ENCODE measurements around the gene ST6GALNAC5.
A peak's percentile ranks its signal among the peaks of the same experiment; 100 is the strongest.
"Not testable (repeated sequence)": the region's sequence is repeated elsewhere in the genome, so short reads cannot be mapped to it uniquely, and the experiment has no call there.

Gene ST6GALNAC5

DNA sequence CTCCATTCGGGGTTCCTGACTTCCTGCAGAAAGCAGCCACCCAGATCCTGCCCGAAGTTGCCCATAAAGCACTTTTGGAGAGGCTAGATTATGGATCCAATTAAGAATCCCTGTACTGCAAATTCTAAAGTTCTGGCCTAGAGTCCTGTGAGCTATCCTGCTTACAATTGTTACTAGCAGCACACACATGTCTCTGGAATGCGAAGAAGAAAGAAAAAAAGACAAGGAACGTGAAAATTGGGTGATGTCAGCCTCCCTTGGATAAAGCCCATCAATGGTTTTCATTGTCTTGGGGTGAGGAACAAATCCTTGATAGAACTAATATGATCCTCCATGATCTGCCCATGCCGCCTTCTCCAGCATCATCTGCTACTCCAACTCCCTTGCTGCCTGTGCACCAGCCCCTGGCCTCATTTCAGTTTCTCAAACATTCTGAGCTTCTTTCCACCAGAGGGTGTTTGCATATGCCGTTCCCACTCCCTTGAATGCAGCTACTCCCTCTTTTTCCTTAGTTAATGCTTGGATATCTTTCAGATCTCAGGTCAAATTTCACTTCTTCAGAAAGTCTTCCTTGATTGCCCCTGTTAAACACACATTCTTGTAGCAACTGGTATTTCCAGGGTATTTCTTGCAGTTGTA lies 94.0 kb downstream of the ST6GALNAC5 start:
- no peak for DNase-seq (ENCODE audit: low read depth, low spot score)
- Histone ChIP-seq H3K4me1 (ENCODE audit: insufficient read depth, insufficient read length) (no peaks in the 10 kb centered on the region), H3K27me3 (ENCODE audit: insufficient read depth, insufficient read length) (no peaks in the 10 kb centered on the region), H3K9me3 (ENCODE audit: insufficient read depth, low read length) (no peaks in the 10 kb centered on the region), H3K36me3 (ENCODE audit: insufficient read depth, insufficient read length, low read length) (no peaks in the 10 kb centered on the region), H3K9ac (ENCODE audit: insufficient read length, low read depth) (no peak overlapping the region), H3K4me3 (ENCODE audit: insufficient read length, low read depth) (no peak overlapping the region)
- TF ChIP-seq ZNF274 (IDR thresholded peaks at IDR 0.05; ENCODE audit: low read depth, low read length), result no peak
- no peak for TF ChIP-seq YY1 (IDR thresholded peaks at IDR 0.05; ENCODE audit: insufficient read depth, insufficient read length)
- TF ChIP-seq SUZ12 (IDR thresholded peaks at IDR 0.05; ENCODE audit: extremely low read depth, insufficient read depth, insufficient read length), result no peak

DNA sequence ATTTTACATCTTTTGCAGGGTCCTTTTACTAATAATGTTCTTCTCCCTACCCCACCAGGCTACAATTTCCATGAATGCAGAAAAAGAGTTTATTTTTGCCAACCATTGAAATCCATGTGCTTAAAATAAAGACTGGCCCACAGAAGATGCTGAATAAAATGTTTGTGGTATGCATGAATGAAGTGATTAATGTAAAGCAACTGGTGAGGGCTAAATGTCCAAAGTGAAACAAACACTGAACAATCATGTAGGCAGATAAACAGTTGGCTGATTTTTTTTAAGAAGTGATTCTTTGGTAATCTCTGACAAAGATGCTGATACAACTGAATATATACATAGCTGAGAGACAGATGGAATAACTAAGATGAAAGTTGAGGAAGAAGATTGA lies 94.5 kb downstream of the ST6GALNAC5 start:
- H3K4me1 ChIP-seq (ENCODE audit: insufficient read depth, insufficient read length), result no peaks in the 10 kb centered on the region
- TF ChIP-seq YY1 (IDR thresholded peaks at IDR 0.05; ENCODE audit: insufficient read depth, insufficient read length), result no peak
- no peak for TF ChIP-seq SUZ12 (IDR thresholded peaks at IDR 0.05; ENCODE audit: extremely low read depth, insufficient read depth, insufficient read length)
- TF ChIP-seq ZNF274 (IDR thresholded peaks at IDR 0.05; ENCODE audit: low read depth, low read length), result no peak
- H3K36me3 ChIP-seq (ENCODE audit: insufficient read depth, insufficient read length, low read length), result no peaks in the 10 kb centered on the region
- no peak overlapping the region for H3K4me3 ChIP-seq (ENCODE audit: insufficient read length, low read depth)
- no peak for DNase-seq (ENCODE audit: low read depth, low spot score)
- no peaks in the 10 kb centered on the region for H3K9me3 ChIP-seq (ENCODE audit: insufficient read depth, low read length)
- H3K9ac ChIP-seq (ENCODE audit: insufficient read length, low read depth), result no peak overlapping the region
- no peaks in the 10 kb centered on the region for H3K27me3 ChIP-seq (ENCODE audit: insufficient read depth, insufficient read length)

DNA sequence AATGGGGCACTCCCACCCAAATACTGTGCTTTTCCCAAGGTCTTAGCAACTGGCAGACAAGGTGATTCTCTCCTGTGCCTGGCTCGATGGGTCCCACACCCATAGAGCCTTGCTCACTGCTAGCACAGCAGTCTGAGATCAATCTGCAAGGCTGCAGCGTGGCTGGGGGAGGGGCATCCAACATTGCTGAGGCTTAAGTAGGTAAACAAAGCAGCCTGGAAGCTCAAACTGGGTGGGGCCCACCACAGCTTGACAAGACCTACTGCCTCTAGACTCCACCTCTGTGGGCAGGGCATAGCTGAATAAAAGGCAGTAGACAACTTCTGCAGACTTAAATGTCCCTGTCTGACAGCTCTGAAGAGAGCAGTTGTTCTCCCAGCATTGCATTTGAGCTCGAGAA lies 114.0 kb downstream of the ST6GALNAC5 start:
- not testable (repeated sequence) for H3K9ac ChIP-seq (ENCODE audit: insufficient read length, low read depth); H3K36me3 ChIP-seq (ENCODE audit: insufficient read depth, insufficient read length, low read length); H3K9me3 ChIP-seq (ENCODE audit: insufficient read depth, low read length); H3K27me3 ChIP-seq (ENCODE audit: insufficient read depth, insufficient read length); H3K4me3 ChIP-seq (ENCODE audit: insufficient read length, low read depth); H3K4me1 ChIP-seq (ENCODE audit: insufficient read depth, insufficient read length)
- peak; percentile 83 for DNase-seq (ENCODE audit: low read depth, low spot score)

DNA sequence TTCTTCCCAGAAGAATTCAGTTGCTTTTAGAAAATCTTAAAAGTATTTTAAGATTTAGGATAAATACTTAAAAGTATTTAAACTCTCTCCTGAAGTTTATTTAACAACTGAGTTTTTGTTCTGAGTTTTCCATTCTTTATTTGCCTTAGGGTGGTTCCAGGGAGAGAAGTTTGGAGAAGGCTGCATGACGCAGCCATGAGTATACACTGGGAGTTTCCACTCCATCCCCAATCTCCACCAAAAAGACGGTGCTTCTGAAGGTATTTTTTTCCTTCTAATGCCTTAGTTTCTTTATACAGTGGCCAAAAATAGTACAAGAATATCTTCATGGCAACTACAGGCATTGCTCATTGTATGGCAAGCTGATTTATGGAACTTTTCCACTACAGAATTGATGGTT lies 122.7 kb downstream of the ST6GALNAC5 start:
- Histone ChIP-seq H3K4me1 (ENCODE audit: insufficient read depth, insufficient read length) (no peaks in the 10 kb centered on the region), H3K9ac (ENCODE audit: insufficient read length, low read depth) (no peak overlapping the region), H3K27me3 (ENCODE audit: insufficient read depth, insufficient read length) (no peaks in the 10 kb centered on the region), H3K4me3 (ENCODE audit: insufficient read length, low read depth) (no peak overlapping the region), H3K9me3 (ENCODE audit: insufficient read depth, low read length) (no peaks in the 10 kb centered on the region), H3K36me3 (ENCODE audit: insufficient read depth, insufficient read length, low read length) (no peaks in the 10 kb centered on the region)
- DNase-seq (ENCODE audit: low read depth, low spot score), result no peak
- no peak for TF ChIP-seq SUZ12 (IDR thresholded peaks at IDR 0.05; ENCODE audit: extremely low read depth, insufficient read depth, insufficient read length)
- no peak for TF ChIP-seq YY1 (IDR thresholded peaks at IDR 0.05; ENCODE audit: insufficient read depth, insufficient read length)
- TF ChIP-seq ZNF274 (IDR thresholded peaks at IDR 0.05; ENCODE audit: low read depth, low read length), result no peak

DNA sequence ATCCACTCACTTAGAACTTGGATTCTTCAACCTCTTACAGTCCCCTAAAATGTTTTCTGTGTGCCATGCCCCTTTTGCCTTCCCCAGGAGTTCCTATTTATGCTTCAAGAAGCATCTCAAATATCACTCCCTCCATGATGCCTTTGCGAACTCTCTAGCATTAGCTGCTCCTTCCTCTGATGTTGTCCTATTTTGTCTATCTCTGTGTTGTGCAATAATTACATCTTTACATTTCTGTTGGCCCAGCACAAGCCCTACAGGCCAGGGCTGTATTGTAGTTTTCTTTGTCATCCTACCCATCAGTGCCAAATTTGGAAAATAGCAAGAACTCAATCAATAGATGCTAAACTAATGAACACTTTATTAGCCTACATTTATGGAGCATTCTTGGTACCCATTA lies 125.8 kb downstream of the ST6GALNAC5 start:
- Histone ChIP-seq H3K9ac (ENCODE audit: insufficient read length, low read depth) (no peak overlapping the region), H3K36me3 (ENCODE audit: insufficient read depth, insufficient read length, low read length) (no peaks in the 10 kb centered on the region), H3K27me3 (ENCODE audit: insufficient read depth, insufficient read length) (no peaks in the 10 kb centered on the region), H3K4me3 (ENCODE audit: insufficient read length, low read depth) (no peak overlapping the region), H3K4me1 (ENCODE audit: insufficient read depth, insufficient read length) (no peaks in the 10 kb centered on the region), H3K9me3 (ENCODE audit: insufficient read depth, low read length) (no peaks in the 10 kb centered on the region)
- TF ChIP-seq SUZ12 (IDR thresholded peaks at IDR 0.05; ENCODE audit: extremely low read depth, insufficient read depth, insufficient read length) (no peak), ZNF274 (IDR thresholded peaks at IDR 0.05; ENCODE audit: low read depth, low read length) (no peak), YY1 (IDR thresholded peaks at IDR 0.05; ENCODE audit: insufficient read depth, insufficient read length) (no peak)
- DNase-seq (ENCODE audit: low read depth, low spot score), result no peak

- H3K27me3 ChIP-seq (ENCODE audit: insufficient read depth, insufficient read length), result no peaks in the 10 kb centered on the region
- DNase-seq (ENCODE audit: low read depth, low spot score), result no peak
- no peaks in the 10 kb centered on the region for H3K36me3 ChIP-seq (ENCODE audit: insufficient read depth, insufficient read length, low read length)
- no peak overlapping the region for H3K4me3 ChIP-seq (ENCODE audit: insufficient read length, low read depth)
- H3K9me3 ChIP-seq (ENCODE audit: insufficient read depth, low read length), result no peaks in the 10 kb centered on the region
- H3K4me1 ChIP-seq (ENCODE audit: insufficient read depth, insufficient read length), result no peaks in the 10 kb centered on the region
- no peak for TF ChIP-seq YY1 (IDR thresholded peaks at IDR 0.05; ENCODE audit: insufficient read depth, insufficient read length)
- no peak for TF ChIP-seq SUZ12 (IDR thresholded peaks at IDR 0.05; ENCODE audit: extremely low read depth, insufficient read depth, insufficient read length)
- no peak for TF ChIP-seq ZNF274 (IDR thresholded peaks at IDR 0.05; ENCODE audit: low read depth, low read length)
- H3K9ac ChIP-seq (ENCODE audit: insufficient read length, low read depth), result no peak overlapping the region
Measured at GRCh38 chr1:76998582-76999223, 131.4 kb downstream of the ST6GALNAC5 start.

GRCh38 chr1:77007675-77008074 lies 140.4 kb downstream of the ST6GALNAC5 start:
- H3K4me3 ChIP-seq (ENCODE audit: insufficient read length, low read depth), result no peak overlapping the region
- DNase-seq (ENCODE audit: low read depth, low spot score), result no peak
- no peak overlapping the region for H3K9ac ChIP-seq (ENCODE audit: insufficient read length, low read depth)
- TF ChIP-seq YY1 (IDR thresholded peaks at IDR 0.05; ENCODE audit: insufficient read depth, insufficient read length) (no peak), SUZ12 (IDR thresholded peaks at IDR 0.05; ENCODE audit: extremely low read depth, insufficient read depth, insufficient read length) (no peak), ZNF274 (IDR thresholded peaks at IDR 0.05; ENCODE audit: low read depth, low read length) (no peak)
- no peaks in the 10 kb centered on the region for H3K36me3 ChIP-seq (ENCODE audit: insufficient read depth, insufficient read length, low read length)
- H3K9me3 ChIP-seq (ENCODE audit: insufficient read depth, low read length), result peaks cover 4% of the 10 kb centered on the region; the same call in 1 of the 2 replicates
- no peaks in the 10 kb centered on the region for H3K27me3 ChIP-seq (ENCODE audit: insufficient read depth, insufficient read length)
- H3K4me1 ChIP-seq (ENCODE audit: insufficient read depth, insufficient read length), result no peaks in the 10 kb centered on the region
